HG02610 (cell line): ENCODE measurements around the gene DNAJB8.

Source experiments
- ATAC-seq: cut with Tn5 transposase; IDR thresholded peaks from one replicate; pipeline ENCODE4 v1.9.1; 2021; ENCODE audit warnings: mild to moderate bottlenecking, moderate library complexity; ENCODE audit not compliant: unreplicated experiment

DNAJB8 gene

DNA sequence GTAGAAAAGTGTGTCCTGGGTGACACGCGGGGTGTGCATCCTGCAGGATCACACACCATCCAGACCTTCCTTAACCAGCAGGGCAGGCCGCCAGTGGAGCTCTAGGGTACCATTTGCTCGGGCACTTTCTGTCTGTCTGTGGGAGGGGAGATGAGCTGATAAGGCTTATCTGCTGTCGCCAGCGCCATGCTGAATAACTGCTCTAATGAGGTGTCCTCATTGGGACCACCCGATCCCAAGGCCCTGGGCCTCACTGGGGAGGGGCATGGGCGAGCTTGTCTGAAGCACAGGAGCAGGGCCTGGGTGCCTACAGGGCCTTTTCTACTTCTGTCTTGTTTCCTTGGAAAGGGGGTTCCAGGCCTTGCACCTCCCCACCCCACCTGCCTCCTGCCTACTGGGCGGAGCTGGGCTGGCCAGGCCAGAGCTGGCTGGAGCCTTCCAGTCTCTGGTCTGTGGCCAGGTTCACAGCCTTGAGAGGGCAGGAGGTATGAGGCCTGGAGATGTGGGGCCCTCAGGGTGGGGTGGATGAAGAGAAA lies 28.8 kb upstream of the DNAJB8 start:
- ATAC-seq: no peak

DNA sequence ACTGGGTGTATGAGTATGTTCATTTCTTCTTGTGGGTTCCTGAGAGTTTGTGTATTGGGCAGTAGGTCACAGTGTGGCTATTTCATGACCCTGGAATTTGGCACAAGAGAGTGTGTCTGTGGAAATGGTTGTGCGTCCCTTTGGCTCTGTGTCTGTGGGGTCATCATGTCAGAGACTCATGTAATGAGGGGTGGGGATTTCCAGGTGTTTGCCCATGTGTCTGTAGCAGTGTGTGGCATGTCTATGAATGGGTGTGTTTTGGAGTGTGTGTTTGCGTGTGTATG lies 27.6 kb upstream of the DNAJB8 start:
- ATAC-seq: no peak

DNA sequence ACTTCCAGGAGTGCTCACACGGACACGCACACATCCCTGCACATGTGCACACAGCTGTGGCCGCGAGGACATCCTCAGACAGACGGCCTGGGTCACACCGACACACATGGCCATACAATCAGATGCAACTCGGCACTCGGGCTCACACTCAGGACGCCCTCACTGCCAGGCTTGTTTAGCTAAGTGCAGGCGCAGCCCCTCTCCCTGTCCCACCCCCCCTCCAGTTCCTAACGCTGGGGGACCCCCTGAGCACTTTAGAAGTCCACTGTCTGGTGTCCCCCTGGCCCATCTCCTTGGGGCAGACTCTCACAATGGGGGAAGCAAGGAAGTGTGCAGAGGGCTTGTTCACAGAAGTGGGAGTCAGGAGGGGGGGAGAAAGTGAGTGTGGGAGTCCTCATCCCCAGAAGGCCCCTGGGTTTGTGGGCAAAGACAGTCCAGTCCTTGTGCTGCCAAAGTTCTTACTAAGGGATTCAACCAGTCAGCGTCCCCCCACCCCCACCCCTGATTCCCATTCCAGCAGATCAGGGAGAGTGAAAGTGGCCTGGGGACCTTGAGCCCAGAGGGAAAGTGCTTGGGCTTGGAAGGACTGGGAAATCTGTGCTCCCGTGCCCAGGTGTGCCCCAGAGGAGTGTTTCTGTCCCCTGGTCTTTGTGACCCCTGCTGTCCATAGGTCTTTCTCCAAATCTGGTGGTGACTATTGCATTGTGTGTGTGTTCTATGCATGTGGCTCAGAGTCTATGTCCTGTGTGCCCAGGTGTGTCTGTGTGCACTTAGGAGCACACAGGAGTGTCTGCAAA lies 27.1 kb upstream of the DNAJB8 start:
- ATAC-seq: no peak

DNA sequence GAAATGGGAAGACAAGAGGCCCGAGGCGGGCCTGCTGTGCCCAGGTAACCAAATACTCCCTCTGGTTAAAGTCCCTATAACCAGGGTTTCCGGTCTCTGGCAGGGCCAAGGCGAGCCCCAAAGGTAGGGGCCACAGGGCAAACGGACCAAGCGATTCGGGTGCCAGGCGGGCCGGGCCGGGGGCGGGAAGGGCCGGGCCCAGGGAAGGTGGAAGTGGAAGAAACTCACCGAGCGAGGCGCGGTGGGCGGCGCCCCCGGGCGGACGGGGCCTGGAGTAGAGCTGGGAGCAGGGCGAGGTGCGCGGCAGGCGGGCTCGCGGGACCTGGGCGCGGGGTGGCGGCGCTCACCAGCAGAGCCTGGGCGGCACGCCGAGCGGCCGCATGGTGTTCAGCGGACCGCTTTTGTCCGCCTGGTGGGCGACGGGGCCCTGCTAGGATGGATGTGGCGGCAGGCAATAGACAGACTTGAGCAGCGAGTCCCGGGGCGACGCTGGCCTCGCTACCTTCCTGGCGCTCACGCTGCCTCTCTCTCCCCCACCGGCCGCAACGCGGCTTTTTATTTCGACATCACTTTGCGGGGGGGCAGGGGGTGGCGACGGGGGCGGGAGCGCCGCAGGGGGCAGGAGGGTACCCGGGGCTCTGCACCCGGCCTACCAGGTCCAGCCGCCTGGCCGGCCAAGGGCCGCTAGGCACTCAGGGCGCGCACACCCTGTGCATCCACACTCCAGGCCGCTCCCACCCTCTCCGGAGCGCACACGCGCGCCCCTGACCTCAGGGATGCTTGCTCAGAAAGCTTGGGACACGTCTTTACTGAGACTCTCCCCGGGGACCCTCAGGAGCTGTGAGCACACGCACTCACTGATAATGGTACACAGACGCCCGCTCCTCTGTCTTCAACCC lies 26.2 kb upstream of the DNAJB8 start, which contains the start of gene GATA2:
Gene GATA2, minus strand, starts transcription at position 531 of the 899 bp plus-strand sequence. CDS start 6,170 bp downstream, outside the sequence.
- no peak for ATAC-seq

DNA sequence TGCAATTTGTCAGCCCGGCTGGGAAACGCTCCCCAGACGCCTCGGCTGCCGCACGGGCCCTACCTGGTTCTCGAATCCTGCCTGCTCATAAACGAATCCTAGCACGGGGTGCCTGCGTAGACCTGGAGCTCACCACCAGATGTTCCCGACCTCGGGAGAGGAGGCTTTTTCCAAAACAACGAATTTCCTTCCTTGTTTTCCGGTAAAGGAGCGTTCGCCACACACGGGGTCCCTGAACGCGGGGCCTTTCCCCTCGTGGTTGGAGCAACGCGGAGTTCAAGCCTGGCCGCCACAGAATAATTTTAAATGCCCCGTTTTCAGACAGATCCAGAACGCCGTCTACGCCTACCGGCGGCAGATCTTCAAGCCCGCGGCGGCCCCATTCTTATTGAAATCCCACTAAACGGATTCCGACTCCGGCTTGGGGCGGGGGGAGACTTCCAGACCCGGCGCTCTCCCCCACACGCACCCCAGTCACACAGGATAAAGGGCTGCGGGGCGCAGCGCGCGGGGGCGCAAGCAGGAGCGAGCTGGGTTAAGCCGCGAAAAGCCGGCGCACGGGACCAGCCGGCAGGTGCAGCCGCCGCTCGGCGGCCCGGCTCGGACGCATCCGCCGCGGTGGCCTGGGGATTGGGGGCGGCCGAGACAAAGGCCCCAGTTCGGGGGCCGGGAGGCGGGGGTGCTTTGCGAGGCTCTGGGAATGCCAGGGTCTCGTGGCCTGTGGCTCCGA lies 25.4 kb upstream of the DNAJB8 start:
- ATAC-seq: no peak

DNA sequence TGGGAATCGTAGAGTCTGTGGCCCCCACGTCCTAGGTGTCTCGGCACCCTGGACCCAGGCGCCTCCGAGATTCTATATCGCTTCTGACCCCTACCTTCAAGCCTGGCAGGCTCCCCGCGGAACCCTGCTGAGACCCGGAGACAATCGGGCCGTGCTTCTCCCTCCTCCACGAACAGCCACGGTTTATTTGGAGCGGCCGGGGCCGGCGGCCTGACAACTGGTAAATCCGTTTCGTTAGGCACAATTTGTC lies 24.9 kb upstream of the DNAJB8 start:
- ATAC-seq: no peak

DNA sequence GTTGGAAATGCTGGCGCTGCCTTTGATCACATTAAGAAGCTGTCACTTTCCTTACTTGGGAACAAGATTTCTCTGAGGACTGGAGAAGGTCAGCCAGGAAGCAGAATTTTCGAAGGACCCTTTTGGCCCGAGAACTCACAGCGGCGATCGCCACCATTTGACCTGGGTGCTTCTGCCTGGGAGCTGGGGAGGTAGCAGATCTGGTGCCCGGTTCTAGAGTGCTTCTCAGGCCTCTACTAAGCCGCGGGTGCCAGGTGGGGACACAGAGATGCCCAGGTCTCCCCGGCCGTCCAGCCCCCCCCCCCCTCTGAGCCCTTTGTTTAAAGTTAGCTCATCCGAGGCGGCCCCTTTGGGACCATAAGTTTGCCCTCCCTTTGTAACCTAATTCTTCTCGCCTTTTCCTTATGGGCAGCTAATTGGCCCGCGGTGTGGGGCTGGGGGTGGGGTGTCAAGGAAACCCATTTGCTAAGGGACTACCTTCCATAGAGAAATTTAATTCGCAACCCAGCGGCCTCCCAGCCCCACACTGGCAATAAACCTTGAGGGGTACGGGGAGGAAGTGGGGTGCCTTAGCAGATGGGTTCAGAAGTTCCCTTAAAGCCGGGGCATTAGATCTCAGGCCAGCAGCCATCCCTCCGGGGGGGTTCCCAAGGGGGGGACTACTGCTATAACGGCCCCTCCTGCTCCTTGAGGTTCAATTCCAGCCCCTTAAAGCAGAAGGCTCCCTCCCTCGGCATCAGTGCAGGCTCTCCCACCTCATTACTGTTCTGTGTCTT lies 24.4 kb upstream of the DNAJB8 start:
- ATAC-seq: no peak

DNA sequence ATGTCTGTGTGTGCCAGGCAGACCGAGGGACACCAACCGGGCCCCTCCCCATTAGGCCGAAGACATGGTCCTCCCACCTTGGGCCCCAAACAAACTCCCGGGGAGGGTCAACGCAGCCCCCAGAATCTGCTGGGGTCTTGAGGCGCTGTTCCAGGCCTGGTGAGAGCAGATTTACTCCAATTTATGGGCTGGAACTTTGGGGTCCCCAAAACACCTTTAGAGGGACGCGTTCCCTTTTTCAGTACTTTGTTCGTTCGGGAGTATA lies 23.9 kb upstream of the DNAJB8 start:
- ATAC-seq: no peak

DNA sequence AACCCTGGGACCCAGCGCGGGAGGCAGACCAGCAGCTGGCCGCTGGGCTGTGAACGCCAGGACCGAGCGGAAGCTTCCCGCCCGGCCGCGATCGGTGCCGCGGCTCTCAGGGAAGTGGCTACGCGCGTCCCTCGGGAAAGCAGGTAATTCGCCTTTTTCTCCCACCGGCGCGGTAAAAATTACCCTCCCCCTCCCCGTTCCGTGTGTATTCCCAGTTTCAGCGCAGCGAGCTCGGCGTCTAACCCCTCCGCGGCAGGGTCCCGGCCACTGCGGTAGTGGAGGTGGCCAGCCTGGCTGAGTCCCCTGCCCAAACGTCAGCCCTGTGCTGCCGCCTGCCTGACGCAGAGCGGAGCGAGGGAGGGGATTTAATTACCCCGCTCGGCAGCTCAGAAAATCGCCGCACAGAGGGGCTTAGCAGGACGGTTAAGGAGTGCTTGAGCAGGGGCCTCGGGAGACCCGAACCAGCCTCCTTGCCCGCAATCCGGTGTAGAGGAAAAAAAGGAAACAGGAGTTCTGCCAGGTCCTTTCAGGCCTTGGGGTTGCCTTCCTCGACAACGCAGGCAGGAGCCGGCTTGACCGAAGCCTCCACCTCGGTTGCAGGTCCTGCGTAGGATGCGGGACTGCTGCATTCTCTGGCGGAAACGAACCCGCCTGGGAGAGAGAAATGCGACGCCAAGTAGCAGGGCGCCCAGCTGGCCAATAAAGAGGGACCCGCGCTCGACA lies 23.4 kb upstream of the DNAJB8 start:
- ATAC-seq: no peak

DNA sequence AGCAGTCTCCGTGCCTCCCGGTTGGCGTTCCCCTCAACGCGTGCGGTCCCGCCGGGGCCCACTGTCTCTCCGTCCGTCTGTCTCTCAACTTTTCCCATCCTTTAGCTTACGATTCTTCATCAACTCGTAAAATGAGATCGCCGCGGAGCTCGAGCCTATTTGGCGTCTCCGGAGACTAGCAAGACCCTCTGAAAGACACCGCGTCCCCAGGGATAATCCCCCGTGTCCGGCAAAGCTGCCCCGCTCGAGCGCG lies 22.9 kb upstream of the DNAJB8 start:
- ATAC-seq: no peak

DNA sequence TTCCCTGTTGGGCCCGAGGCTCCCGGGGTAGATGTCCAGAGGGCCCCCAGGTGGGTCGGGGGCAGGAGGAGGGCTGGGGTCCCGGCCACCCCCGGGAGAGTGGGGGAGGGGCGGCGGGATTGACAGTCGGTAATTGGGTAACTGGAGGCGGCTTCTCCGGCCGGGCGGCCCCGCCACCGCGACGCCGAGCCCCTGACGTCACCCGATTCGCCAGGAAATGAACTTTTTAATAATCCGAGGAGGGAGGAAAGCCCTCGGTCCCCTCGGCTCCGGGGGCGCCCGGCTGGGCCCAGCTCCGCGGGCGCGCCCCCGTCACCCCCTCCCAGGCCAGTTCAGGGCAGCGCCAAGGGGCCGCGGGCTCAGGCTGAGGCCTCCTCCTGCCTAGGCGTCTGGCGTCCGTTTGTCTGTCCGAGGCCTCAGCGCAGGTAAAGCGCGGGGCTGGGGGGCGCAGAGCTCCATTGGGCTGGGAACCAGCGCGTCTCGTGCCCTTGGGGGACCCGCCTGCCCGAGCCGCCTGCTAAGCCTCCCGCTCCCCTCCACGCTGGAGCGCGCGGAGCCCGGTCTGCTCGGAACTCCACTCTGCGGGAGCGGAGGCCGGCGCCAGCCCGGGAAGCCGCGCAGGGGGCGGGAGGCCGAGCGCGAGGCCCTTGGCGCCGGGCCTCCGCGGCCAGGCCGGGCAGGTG lies 22.4 kb upstream of the DNAJB8 start:
- no peak for ATAC-seq

DNA sequence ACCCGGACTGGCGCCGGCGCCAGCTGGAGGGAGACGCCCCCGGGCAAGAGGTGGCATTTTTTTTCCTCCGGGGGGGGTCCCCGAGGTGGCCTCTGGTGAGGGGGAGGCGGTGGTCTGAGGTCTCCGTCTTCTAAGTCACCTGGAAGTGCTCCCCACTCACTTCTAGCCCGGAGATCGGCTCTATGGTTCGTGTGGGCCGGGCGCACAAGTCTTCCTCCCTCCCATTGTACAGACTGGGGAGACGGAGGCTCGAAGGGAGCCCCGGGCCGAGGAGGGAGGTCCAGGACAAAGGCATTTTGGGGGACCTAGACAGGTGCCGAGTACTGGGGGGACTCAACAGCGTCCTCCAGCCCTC lies 21.9 kb upstream of the DNAJB8 start:
- no peak for ATAC-seq

DNA sequence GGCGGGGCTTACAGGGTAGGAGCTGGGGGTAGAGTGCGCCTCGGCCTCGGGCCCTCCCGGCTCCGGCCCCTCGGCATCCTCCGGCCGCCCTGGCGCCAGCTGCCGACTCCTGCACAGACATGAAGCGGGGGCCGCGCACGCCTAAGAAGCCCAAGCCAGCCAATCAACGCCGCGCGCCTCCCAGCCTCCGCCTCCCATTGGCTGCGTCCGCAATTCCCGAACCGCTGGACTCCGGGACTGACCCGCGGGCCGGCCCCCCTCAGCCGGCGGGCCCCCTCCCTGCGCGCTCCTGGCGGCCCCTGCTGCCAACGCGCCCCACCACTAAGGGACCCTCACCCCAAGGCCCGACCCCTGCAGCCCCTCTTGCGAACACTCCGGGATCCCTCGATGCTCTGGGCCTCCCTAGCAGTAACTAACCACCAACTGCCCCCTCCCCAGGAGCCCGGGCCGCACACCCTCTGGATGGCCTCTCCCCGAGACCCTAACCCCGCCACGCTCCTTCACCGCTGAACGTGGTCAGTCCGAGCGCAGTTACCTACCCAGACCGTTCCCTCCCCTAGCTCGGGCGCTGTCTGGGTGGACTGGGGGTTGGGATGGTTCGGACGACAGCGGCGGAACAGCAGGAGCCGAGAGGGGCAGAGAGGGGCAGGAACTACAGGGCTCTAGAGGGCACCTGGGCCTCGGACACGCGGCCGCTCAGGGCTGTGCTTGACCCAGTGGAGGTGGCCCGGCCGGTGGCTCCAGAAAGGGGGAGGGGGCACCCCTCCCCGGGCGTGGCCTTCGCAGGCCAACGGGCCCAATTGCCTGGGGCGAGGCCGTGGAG lies 21.3 kb upstream of the DNAJB8 start:
- no peak for ATAC-seq

DNA sequence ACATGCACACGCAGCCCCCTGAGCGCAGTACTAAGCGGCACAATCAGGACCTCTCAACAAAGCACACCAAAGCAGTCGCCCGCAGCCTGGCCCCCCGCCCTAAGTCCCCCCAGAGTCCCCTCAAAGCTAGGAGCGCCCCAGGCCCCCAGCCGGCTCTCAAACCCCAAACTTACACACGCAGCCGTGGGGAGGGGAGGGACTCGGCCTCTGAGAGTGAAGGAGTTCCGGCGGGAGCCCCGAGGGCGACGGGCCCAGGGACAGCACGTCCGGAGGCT lies 20.8 kb upstream of the DNAJB8 start:
- no peak for ATAC-seq

DNA sequence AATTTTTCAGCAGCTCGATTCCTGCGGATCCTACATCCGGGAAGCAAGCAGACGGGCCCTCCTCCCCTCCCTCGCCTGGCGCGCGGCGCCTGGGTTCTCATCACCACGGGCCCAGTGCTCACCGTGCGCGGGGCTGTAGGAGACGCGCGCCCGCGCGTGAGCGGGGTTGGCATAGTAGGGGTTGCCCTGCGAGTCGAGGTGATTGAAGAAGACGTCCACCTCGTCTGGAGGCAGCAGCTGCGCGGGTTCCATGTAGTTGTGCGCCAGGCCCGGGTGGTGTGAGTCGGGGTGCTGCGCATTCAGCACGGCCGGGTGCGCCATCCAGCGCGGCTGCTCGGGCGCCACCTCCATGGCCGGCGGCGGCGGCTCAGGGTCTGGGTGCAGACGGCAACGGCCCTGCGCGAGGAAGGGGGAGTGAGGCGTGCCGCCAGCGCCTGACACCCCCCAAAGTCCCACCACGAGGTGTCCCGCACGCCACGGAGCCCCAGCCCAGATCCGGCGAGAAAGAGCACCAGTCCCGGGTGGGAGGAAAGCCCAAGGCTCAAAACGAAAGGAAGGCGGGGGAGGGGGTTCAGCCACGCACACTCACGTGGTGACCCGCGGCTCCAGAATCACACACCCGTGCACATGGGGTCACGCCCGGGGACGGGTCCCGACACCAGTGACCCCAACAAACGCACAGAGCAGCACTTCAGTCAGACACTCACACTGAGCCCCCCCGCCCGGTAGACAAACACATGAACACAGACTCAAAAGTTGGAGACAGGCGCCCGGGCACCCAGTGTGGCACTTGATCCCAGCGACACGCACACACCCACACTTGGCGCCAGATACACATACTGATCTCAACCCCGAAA lies 20.2 kb upstream of the DNAJB8 start:
- ATAC-seq: no peak

DNA sequence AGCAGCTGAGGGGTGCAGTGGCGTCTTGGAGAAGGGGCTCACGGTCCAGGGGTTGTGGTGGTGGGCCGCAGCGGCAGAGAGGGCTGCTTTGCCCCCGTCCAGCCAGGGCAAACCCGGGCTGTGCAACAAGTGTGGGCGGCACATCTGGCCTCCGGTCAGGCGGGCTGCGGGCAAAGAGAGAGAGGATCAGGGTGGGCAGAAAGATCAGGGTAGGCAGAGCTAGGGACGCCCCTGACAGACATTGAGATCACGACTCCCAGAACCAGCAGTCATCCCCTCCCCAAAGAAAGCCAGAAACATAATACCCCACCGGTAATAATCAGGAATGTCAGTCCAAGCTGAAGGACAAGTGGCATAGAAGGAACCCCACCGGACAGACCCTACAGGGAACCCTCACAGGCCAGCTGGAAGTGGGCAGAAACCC lies 19.5 kb upstream of the DNAJB8 start:
- ATAC-seq: no peak

DNA sequence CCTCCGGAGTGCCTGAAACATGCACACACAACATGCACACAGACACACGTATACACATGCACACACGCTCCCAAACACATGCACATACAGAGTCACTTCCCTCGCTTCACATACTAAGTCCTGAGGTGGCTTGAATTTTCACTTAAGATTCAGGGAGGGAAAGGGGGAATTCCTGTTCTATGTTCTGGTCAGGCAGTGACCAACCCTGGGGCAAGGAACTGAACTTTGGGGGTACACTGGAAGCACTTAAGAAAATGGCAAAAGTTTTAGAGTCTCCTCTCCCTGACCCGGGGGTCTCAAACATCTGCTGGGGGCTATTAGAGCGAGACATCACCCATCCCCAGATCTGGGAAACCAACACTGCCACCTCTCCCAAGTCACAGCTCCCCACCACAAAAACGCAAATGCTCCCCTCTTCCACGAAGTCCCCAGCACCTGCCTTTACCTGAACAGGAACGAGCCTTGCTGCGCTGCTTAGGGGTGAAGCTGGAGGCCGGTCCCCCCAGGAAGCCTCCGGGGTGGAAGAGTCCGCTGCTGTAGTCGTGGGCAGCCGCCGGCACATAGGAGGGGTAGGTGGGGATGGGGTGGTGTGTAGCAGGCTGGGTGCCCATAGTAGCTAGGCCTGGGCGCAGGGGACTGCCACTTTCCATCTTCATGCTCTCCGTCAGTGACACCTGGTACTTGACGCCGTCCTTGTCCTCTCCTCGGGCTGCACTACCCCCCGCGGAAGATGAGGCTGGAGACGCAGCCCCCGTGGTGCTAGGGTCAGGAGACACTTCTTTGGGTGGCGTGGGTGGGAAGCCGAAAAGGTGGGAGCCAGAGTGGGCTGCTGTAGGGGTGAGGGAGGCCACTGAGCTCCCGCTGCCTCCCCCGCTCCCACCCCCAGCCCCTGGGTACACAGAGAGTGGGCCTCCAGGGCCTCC lies 18.9 kb upstream of the DNAJB8 start:
- ATAC-seq: no peak
